Liver (tissue), 9 donors: ENCODE results near the gene S100A4. TPM values are rescaled to one million over a fixed set of nuclear protein-coding genes. Genes with fewer than 3 reads are reported as not detected.

Source experiments
- DNase-seq: peaks from one replicate; pipeline ENCODE4 v3.0.0-alpha.2; 2017; ENCODE audit warnings: low spot score
- H3K27ac ChIP-seq, 2 donors: one replicate each; pipeline ENCODE4 v1.7.0; 2013; ENCODE audit warnings: inconsistent platforms in 2 of 2, low read length in 2 of 2, control low read depth in 1 of 2, low read depth in 1 of 2, mild to moderate bottlenecking in 1 of 2
- H3K27me3 ChIP-seq, 4 donors: one replicate each; pipeline versions ENCODE4 v1.6.1 to v1.7.0; 2013; ENCODE audit warnings: low read length in 3 of 4, inconsistent platforms in 1 of 4, mild to moderate bottlenecking in 1 of 4, moderate library complexity in 1 of 4; ENCODE audit not compliant: control insufficient read depth in 4 of 4, insufficient read depth in 4 of 4
- H3K36me3 ChIP-seq, 4 donors: one replicate each; pipeline versions ENCODE4 v1.6.1 to v1.7.0; 2013; ENCODE audit warnings: low read length in 3 of 4, mild to moderate bottlenecking in 3 of 4, low read depth in 1 of 4, moderate library complexity in 1 of 4; ENCODE audit not compliant: control insufficient read depth in 4 of 4, insufficient read depth in 3 of 4
- H3K4me1 ChIP-seq, 4 donors: one replicate each; pipeline versions ENCODE4 v1.6.1 to v1.7.0; 2013; ENCODE audit warnings: low read length in 3 of 4, mild to moderate bottlenecking in 3 of 4, moderate library complexity in 1 of 4; ENCODE audit not compliant: control insufficient read depth in 4 of 4, insufficient read depth in 4 of 4
- H3K4me3 ChIP-seq, 3 donors: one replicate each; pipeline versions ENCODE4 v1.6.1 to v1.7.0; 2013; ENCODE audit warnings: low read length in 3 of 3, control low read depth in 1 of 3, low read depth in 1 of 3, mild to moderate bottlenecking in 1 of 3
- H3K9ac ChIP-seq, 2 donors: one replicate each; pipeline ENCODE4 v1.7.0; 2013; ENCODE audit warnings: low read length in 2 of 2, mild to moderate bottlenecking in 2 of 2, moderate library complexity in 2 of 2, control low read depth in 1 of 2, low read depth in 1 of 2
- H3K9me3 ChIP-seq, 4 donors: one replicate each; pipeline versions ENCODE4 v1.6.1 to v1.7.0; 2013; ENCODE audit warnings: low read length in 3 of 4; ENCODE audit not compliant: control insufficient read depth in 4 of 4
- ATF3 ChIP-seq: IDR thresholded peaks from 2 replicates; pipeline ENCODE4 v1.6.1; 2016; ENCODE audit warnings: antibody characterized with exemption
- CTCF ChIP-seq: fragments of 150-350 bp; IDR thresholded peaks from 2 replicates; pipeline ENCODE4 v1.5.1; 2017; ENCODE audit warnings: improper control_type of control experiment, low read depth, low read length; ENCODE audit not compliant: missing input control
- EGR1 ChIP-seq, 2 donors: IDR thresholded peaks; 2 replicates each; pipeline ENCODE4 v1.6.1; 2016 to 2018; ENCODE audit warnings: antibody characterized with exemption in 2 of 2, low read depth in 2 of 2
- FOXA2 ChIP-seq: IDR thresholded peaks from 2 replicates; pipeline ENCODE4 v1.6.1; 2016; ENCODE audit warnings: antibody characterized with exemption
- GABPA ChIP-seq, 2 donors: IDR thresholded peaks in 1 of 2; conservative IDR thresholded peaks in 1 of 2; 2 replicates each; pipeline ENCODE4 v1.6.1; 2016; ENCODE audit warnings: antibody characterized with exemption in 2 of 2, mild to moderate bottlenecking in 1 of 2, moderate library complexity in 1 of 2
- HNF4A ChIP-seq, 2 donors: conservative IDR thresholded peaks; 2 replicates each; pipeline ENCODE4 v1.6.1; 2016; ENCODE audit warnings: antibody characterized with exemption in 2 of 2, mild to moderate bottlenecking in 2 of 2
- HNF4G ChIP-seq: IDR thresholded peaks from 2 replicates; pipeline ENCODE4 v1.6.1; 2016; ENCODE audit warnings: antibody characterized with exemption
- JUND ChIP-seq, 2 donors: IDR thresholded peaks; 2 replicates each; pipeline ENCODE4 v1.6.1; 2016; ENCODE audit warnings: antibody characterized with exemption in 2 of 2
- MAX ChIP-seq: IDR thresholded peaks from 2 replicates; pipeline ENCODE4 v1.6.1; 2016; ENCODE audit warnings: antibody characterized with exemption
- NR2F2 ChIP-seq: IDR thresholded peaks from 2 replicates; pipeline ENCODE4 v1.6.1; 2016; ENCODE audit warnings: antibody characterized with exemption
- RAD21 ChIP-seq, 2 donors: IDR thresholded peaks; 2 replicates each; pipeline ENCODE4 v1.6.1; 2016; ENCODE audit warnings: antibody characterized with exemption in 2 of 2, mild to moderate bottlenecking in 2 of 2
- REST ChIP-seq: IDR thresholded peaks from 2 replicates; pipeline ENCODE4 v1.6.1; 2016; ENCODE audit warnings: antibody characterized with exemption, mild to moderate bottlenecking
- RXRA ChIP-seq, 2 donors: IDR thresholded peaks; 2 replicates each; pipeline ENCODE4 v1.6.1; 2017 to 2018; ENCODE audit warnings: antibody characterized with exemption in 2 of 2, mild to moderate bottlenecking in 1 of 2
- SP1 ChIP-seq: IDR thresholded peaks from 2 replicates; pipeline ENCODE4 v1.6.1; 2018; ENCODE audit warnings: antibody characterized with exemption, mild to moderate bottlenecking
- TAF1 ChIP-seq: conservative IDR thresholded peaks from 2 replicates; pipeline ENCODE4 v1.6.1; 2016; ENCODE audit warnings: antibody characterized with exemption, mild to moderate bottlenecking
- YY1 ChIP-seq: IDR thresholded peaks from 2 replicates; pipeline ENCODE4 v1.6.1; 2016; ENCODE audit warnings: antibody characterized with exemption, mild to moderate bottlenecking
- ZBTB33 ChIP-seq: IDR thresholded peaks from 2 replicates; pipeline ENCODE4 v1.6.1; 2016; ENCODE audit warnings: antibody characterized with exemption
- WGBS: extraction: QIAGEN DNeasy Blood & Tissue Kit; methylation state at CpG from one replicate; pipeline ENCODE4 v1.1.7; 2013; 5-methylcytosine and 5-hydroxymethylcytosine counted together
- polyA plus RNA-seq, 2 donors: library from polyadenylated mRNA; stranded (reverse) in 1 of 2; unstranded in 1 of 2; fragments of 200-250 nt in 1 of 2; fragments of >200 nt in 1 of 2; fragmentation: Nextera tagmentation in 1 of 2; extraction: Ambion mirVana in 1 of 2; gene quantifications; one replicate each; pipeline versions ENCODE4 v1.2.1 to v1.2.3, GENCODE V29; 2013 to 2015
- total RNA-seq, 2 donors: library from RNA; depleted of rRNA; stranded (reverse); fragments of >200 nt; gene quantifications; one replicate each; pipeline ENCODE4 v1.2.3, GENCODE V29; 2014
- donor health status: healthy.
- donor health status: healthy.
- donor health status: healthy.
- donor health status: healthy.
- donor health status: healthy.

S100A4 gene
- total and polyA plus RNA-seq, 4 donors = 4.8 to 69.8 (median 16.7) TPM

GRCh38 chr1:153544453-153545066, 1.0 kb downstream of the S100A4 start:
- Histone ChIP-seq H3K36me3 (no peaks in the 10 kb centered on the region), H3K9ac (no peak overlapping the region), H3K9me3 (no peaks in the 10 kb centered on the region), H3K27ac (peak overlapping the region in 1 of 2 donors; percentile 32), H3K4me1 (no peaks in the 10 kb centered on the region), H3K4me3 (no peak overlapping the region), H3K27me3 (no peaks in the 10 kb centered on the region)
- no peak for DNase-seq
- TF ChIP-seq RXRA (IDR thresholded peaks at IDR 0.05) (no peak), JUND (IDR thresholded peaks at IDR 0.05) (no peak), YY1 (no peak), ATF3 (no peak), REST (no peak), EGR1 (IDR thresholded peaks at IDR 0.05; ENCODE audit: low read depth in 2 of 2) (no peak), CTCF (no peak), HNF4G (no peak), ZBTB33 (no peak), RAD21 (IDR thresholded peaks at IDR 0.05) (no peak), GABPA (IDR thresholded peaks at IDR 0.05 in 1 of 2, conservative IDR thresholded peaks at IDR 0.05 in 1 of 2) (no peak), HNF4A (conservative IDR thresholded peaks at IDR 0.05) (no peak), FOXA2 (no peak), TAF1 (no peak), NR2F2 (no peak)
- WGBS = 72% methylated on average over 10 of the region's 10 CpGs

GRCh38 chr1:153543736-153544135, 1.9 kb downstream of the S100A4 start:
- no peaks in the 10 kb centered on the region for H3K9me3 ChIP-seq
- no peak for DNase-seq
- H3K4me1 ChIP-seq = no peaks in the 10 kb centered on the region
- no peak overlapping the region for H3K27ac ChIP-seq
- no peaks in the 10 kb centered on the region for H3K27me3 ChIP-seq
- no peaks in the 10 kb centered on the region for H3K36me3 ChIP-seq
- WGBS = 89% methylated on average over 4 of the region's 4 CpGs
- H3K9ac ChIP-seq = no peak overlapping the region
- H3K4me3 ChIP-seq = no peak overlapping the region
- TF ChIP-seq JUND (IDR thresholded peaks at IDR 0.05) (no peak), ATF3 (no peak), MAX (no peak), ZBTB33 (no peak), GABPA (IDR thresholded peaks at IDR 0.05 in 1 of 2, conservative IDR thresholded peaks at IDR 0.05 in 1 of 2) (no peak), HNF4A (conservative IDR thresholded peaks at IDR 0.05) (no peak), NR2F2 (no peak), RAD21 (IDR thresholded peaks at IDR 0.05) (no peak), TAF1 (no peak), REST (no peak), SP1 (no peak), HNF4G (no peak)
